GM21515 (cell line): ENCODE data around the gene SCARB1.
"Not testable (repeated sequence)": the region's sequence is repeated elsewhere in the genome, so short reads cannot be mapped to it uniquely, and the experiment has no call there.

Experiments used
- ATAC-seq: cut with Tn5 transposase; IDR thresholded peaks from one replicate; pipeline ENCODE4 v1.9.1; 2021; ENCODE audit not compliant: unreplicated experiment

Gene SCARB1

GRCh38 chr12:124863416-124864325 is at the start of gene SCARB1:
Gene SCARB1 (minus strand): TSS chr12:124863864. CDS start chr12:124863720, 144 bp downstream.
- peak; percentile 66 for ATAC-seq

GRCh38 chr12:124912529-124913287 is 49.0 kb upstream of the SCARB1 start:
- not testable (repeated sequence) for ATAC-seq

GRCh38 chr12:124911521-124911920 is 47.9 kb upstream of the SCARB1 start:
- ATAC-seq: not testable (repeated sequence)

GRCh38 chr12:124910561-124911478 is 47.2 kb upstream of the SCARB1 start:
- ATAC-seq: no peak

GRCh38 chr12:124909831-124910560 is 46.3 kb upstream of the SCARB1 start:
- no peak for ATAC-seq

- ATAC-seq: peak; percentile 49
These were observed 43.1 kb upstream of the SCARB1 start for GRCh38 chr12:124906606-124907261.

- ATAC-seq: no peak
These were observed 40.8 kb upstream of the SCARB1 start for GRCh38 chr12:124904306-124905098.

GRCh38 chr12:124902916-124903315 is 39.3 kb upstream of the SCARB1 start:
- ATAC-seq: peak; percentile 38

GRCh38 chr12:124901003-124901402 is 37.3 kb upstream of the SCARB1 start:
- no peak for ATAC-seq

GRCh38 chr12:124900345-124900795 is 36.7 kb upstream of the SCARB1 start:
- not testable (repeated sequence) for ATAC-seq

GRCh38 chr12:124898923-124899294 is 35.2 kb upstream of the SCARB1 start:
- no peak for ATAC-seq

GRCh38 chr12:124898200-124898922 is 34.7 kb upstream of the SCARB1 start:
- peak; percentile 46 for ATAC-seq

- ATAC-seq: no peak
These were observed 32.8 kb upstream of the SCARB1 start for GRCh38 chr12:124896461-124896860.

GRCh38 chr12:124893792-124894516 is 30.3 kb upstream of the SCARB1 start:
- ATAC-seq: peak; percentile 60

GRCh38 chr12:124888260-124888659 is 24.6 kb upstream of the SCARB1 start:
- ATAC-seq: no peak

GRCh38 chr12:124887766-124888165 is 24.1 kb upstream of the SCARB1 start:
- ATAC-seq: not testable (repeated sequence)
